Measurements from ENCODE around the gene NELL2. TPM values are rescaled to one million over a fixed set of nuclear protein-coding genes. Genes with fewer than 3 reads are reported as not detected.

The NELL2 gene
- polyA plus RNA-seq, 3 donors: 0.09 to 0.98 (median 0.39) TPM

DNA sequence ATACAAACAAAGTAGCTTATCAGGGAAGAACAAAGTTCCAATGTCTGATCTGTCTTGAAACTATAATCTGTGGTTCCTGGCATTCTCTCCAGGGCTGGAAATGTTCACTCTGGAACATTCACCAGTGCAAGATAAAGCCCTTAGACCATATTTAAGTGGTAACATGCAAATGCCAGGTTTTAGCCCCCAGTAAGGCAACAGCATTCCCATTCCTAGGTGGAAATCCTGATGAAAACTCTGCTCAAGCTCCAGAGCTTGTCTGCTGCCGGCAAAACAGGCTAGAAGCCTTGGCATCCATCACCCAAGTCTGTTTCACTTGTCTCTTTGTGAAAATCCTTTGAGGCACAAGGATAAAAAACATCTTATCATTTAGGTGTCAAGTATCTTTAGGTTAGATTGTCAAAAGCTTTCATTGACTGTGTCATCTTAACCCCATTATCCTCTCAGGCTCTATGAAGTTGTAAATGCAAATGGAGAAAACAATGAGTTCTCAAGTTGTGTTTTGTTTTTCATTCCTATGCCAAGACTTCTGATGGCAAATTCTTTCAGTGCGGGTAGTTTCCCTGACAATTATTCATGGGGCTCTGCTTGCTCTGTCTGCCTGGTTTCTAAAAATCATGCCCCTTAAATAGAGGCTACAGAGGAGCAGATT, 344.7 kb downstream of the NELL2 start:
- no peak overlapping the region for H3K9ac ChIP-seq (ENCODE audit: insufficient read depth, low read length, poor library complexity, severe bottlenecking)

DNA sequence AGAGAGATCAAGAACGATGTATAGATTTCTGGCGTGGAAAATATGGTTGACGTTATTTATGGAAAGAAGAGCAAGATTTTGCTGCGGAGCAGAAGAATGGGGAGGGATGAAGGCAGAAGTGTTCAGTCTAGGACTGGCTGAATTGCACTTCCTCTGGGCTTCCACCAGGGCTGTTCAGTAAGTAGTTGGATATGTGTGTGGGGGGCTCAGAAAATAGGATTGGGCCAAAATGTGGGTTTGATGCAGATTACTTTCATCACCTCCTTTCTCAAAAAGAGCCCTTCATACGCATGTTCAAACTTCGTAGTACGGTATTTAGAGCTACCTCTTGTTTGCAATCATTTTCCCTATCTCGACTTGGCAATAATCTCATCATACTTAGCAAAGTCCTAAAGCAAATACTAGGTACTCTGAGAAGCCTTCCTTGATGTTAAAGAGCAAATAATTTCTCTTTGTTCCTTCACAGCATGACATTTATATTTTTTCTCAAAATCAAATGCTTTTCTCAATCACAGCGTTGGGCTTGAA, 349.4 kb downstream of the NELL2 start:
- no peaks in the 10 kb centered on the region for H3K27me3 Mint-ChIP-seq (ENCODE audit: low read depth in 3 of 3)
- no peak overlapping the region for H3K27ac Mint-ChIP-seq
- H3K9me3 Mint-ChIP-seq: peaks cover 0 to 6% (median 2%) of the 10 kb centered on the region in 7 donors
- no peak overlapping the region for H2AFZ ChIP-seq (ENCODE audit: insufficient read depth, low read depth, low read length, poor library complexity, severe bottlenecking)
- H3K79me2 ChIP-seq (ENCODE audit: insufficient read depth, low read length): no peaks in the 10 kb centered on the region
- H3K4me3 Mint-ChIP-seq: no peak overlapping the region
- H3K36me3 ChIP-seq (replicated peaks in 1 of 2; ENCODE audit: control insufficient read depth in 1 of 2, insufficient read depth in 2 of 2, low read length in 2 of 2): no peaks in the 10 kb centered on the region
- H3K27ac ChIP-seq (ENCODE audit: low read depth in 1 of 2, low read length in 2 of 2): no peak overlapping the region
- 93% methylated on average over 2 of the region's 9 CpGs for WGBS (ENCODE audit: insufficient coverage)
- no peaks in the 10 kb centered on the region for H3K9me3 ChIP-seq (replicated peaks in 1 of 2; ENCODE audit: control insufficient read depth in 1 of 2, insufficient read depth in 1 of 2, low read length in 2 of 2)
- TF ChIP-seq, protein P1, sequence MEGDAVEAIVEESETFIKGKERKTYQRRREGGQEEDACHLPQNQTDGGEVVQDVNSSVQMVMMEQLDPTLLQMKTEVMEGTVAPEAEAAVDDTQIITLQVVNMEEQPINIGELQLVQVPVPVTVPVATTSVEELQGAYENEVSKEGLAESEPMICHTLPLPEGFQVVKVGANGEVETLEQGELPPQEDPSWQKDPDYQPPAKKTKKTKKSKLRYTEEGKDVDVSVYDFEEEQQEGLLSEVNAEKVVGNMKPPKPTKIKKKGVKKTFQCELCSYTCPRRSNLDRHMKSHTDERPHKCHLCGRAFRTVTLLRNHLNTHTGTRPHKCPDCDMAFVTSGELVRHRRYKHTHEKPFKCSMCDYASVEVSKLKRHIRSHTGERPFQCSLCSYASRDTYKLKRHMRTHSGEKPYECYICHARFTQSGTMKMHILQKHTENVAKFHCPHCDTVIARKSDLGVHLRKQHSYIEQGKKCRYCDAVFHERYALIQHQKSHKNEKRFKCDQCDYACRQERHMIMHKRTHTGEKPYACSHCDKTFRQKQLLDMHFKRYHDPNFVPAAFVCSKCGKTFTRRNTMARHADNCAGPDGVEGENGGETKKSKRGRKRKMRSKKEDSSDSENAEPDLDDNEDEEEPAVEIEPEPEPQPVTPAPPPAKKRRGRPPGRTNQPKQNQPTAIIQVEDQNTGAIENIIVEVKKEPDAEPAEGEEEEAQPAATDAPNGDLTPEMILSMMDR (IDR thresholded peaks at IDR 0.05): no peak
- H3K4me1 Mint-ChIP-seq: no peaks in the 10 kb centered on the region
- no peaks in the 10 kb centered on the region for H3K27me3 ChIP-seq (ENCODE audit: control insufficient read depth in 2 of 2, insufficient read depth in 2 of 2, low read length in 2 of 2)
- no peak overlapping the region for H3K4me3 ChIP-seq (replicated peaks in 1 of 3; ENCODE audit: low read depth in 2 of 3, low read length in 3 of 3)
- no peak for DNase-seq
- H4K20me1 ChIP-seq (ENCODE audit: insufficient read depth, low read length): no peaks in the 10 kb centered on the region
- no peak overlapping the region for H3K4me2 ChIP-seq (replicated peaks; ENCODE audit: extremely low read depth, low read length, poor library complexity, severe bottlenecking)
- H3K9ac ChIP-seq (ENCODE audit: insufficient read depth, low read length, poor library complexity, severe bottlenecking): no peak overlapping the region
- H3K4me1 ChIP-seq (ENCODE audit: control insufficient read depth in 1 of 2, insufficient read depth in 2 of 2, low read length in 2 of 2): no peaks in the 10 kb centered on the region
- H3K36me3 Mint-ChIP-seq: no peaks in the 10 kb centered on the region
- intact Hi-C loops (cut with micrococcal nuclease): no loop called here

More for the DNA sequence above, 344.7 kb downstream of the NELL2 start:
- DNase-seq: no peak
- H3K4me1 Mint-ChIP-seq: no peaks in the 10 kb centered on the region
- no peak overlapping the region for H2AFZ ChIP-seq (ENCODE audit: insufficient read depth, low read depth, low read length, poor library complexity, severe bottlenecking)
- no peak overlapping the region for H3K4me3 ChIP-seq (replicated peaks in 1 of 3; ENCODE audit: low read depth in 2 of 3, low read length in 3 of 3)
- H3K79me2 ChIP-seq (ENCODE audit: insufficient read depth, low read length): no peaks in the 10 kb centered on the region
- H3K4me3 Mint-ChIP-seq: no peak overlapping the region
- WGBS (ENCODE audit: insufficient coverage): 60% methylated on average over 1 of the region's 2 CpGs
- peaks cover 0 to 2% (median 0%) of the 10 kb centered on the region in 7 donors for H3K9me3 Mint-ChIP-seq
- H3K36me3 ChIP-seq (replicated peaks in 1 of 2; ENCODE audit: control insufficient read depth in 1 of 2, insufficient read depth in 2 of 2, low read length in 2 of 2): no peaks in the 10 kb centered on the region
- H3K27ac ChIP-seq (ENCODE audit: low read depth in 1 of 2, low read length in 2 of 2): no peak overlapping the region
- H3K27ac Mint-ChIP-seq: no peak overlapping the region
- H3K36me3 Mint-ChIP-seq: no peaks in the 10 kb centered on the region
- H3K4me2 ChIP-seq (replicated peaks; ENCODE audit: extremely low read depth, low read length, poor library complexity, severe bottlenecking): no peak overlapping the region
- no peaks in the 10 kb centered on the region for H3K27me3 ChIP-seq (ENCODE audit: control insufficient read depth in 2 of 2, insufficient read depth in 2 of 2, low read length in 2 of 2)
- no peaks in the 10 kb centered on the region for H3K9me3 ChIP-seq (replicated peaks in 1 of 2; ENCODE audit: control insufficient read depth in 1 of 2, insufficient read depth in 1 of 2, low read length in 2 of 2)
- H4K20me1 ChIP-seq (ENCODE audit: insufficient read depth, low read length): no peaks in the 10 kb centered on the region
- H3K27me3 Mint-ChIP-seq (ENCODE audit: low read depth in 3 of 3): no peaks in the 10 kb centered on the region
- intact Hi-C loops (cut with micrococcal nuclease): no loop called here
- TF ChIP-seq, protein P1 (IDR thresholded peaks at IDR 0.05): no peak
- no peaks in the 10 kb centered on the region for H3K4me1 ChIP-seq (ENCODE audit: control insufficient read depth in 1 of 2, insufficient read depth in 2 of 2, low read length in 2 of 2)

Measured in CD14-positive monocyte (primary cell).